HepG2 (cell line): ENCODE results near the gene CHD2. TPM values are rescaled to one million over a fixed set of nuclear protein-coding genes. Genes with fewer than 3 reads are reported as not detected.
A peak's percentile ranks its signal among the peaks of the same experiment; 100 is the strongest.

Source experiments
- ATAC-seq: fragments of 200-7000 bp; cut with Tn5 transposase; 3 replicates; pipeline ENCODE4 v1.9.1; 2020; ENCODE audit warnings: mild to moderate bottlenecking, moderate library complexity
- Bru-seq: library from RNA; stranded (reverse); fragments of 400-500 nt; gene quantifications from one replicate; lab custom pipeline; 2021; lab: Mats Ljungman, UMichigan
- BruChase-seq, 2 experiments: library from RNA; stranded (reverse); fragments of 400-500 nt; gene quantifications; one replicate each; lab custom pipeline; 2021; lab: Mats Ljungman, UMichigan
- BruUV-seq: library from RNA; stranded (reverse); fragments of 400-500 nt; replicated peaks from 2 replicates; lab custom pipeline; 2021; lab: Mats Ljungman, UMichigan
- CTCF ChIA-PET: fragments of 300-600 bp; formaldehyde crosslinking; extraction: SDS; loops from one replicate; lab custom pipeline; 2021; ENCODE audit warnings: low total read pairs, inconsistent platforms, low intra/inter-chr PET ratio; lab: Yijun Ruan, JAX
- POLR2A ChIA-PET: fragments of 350-600 bp; sonication (Branson Sonifier 250); formaldehyde crosslinking; loops from one replicate; lab custom pipeline; 2020; ENCODE audit warnings: antibody characterized with exemption, inconsistent platforms; lab: Yijun Ruan, JAX
- DNase-seq: peaks from one replicate; pipeline ENCODE4 v3.0.0-alpha.2; 2015; ENCODE audit warnings: low spot score
- FAIRE-seq: peaks from 3 replicates; lab custom pipeline; 2011; peaks lifted over from hg19 to GRCh38; lab: Jason Lieb, UNC
- H2AFZ ChIP-seq: one replicate; pipeline ENCODE4 v1.6.1; 2011; ENCODE audit warnings: low read length, inconsistent platforms
- H3K27ac ChIP-seq: fragments of 300-600 bp; 3 replicates; pipeline ENCODE4 v1.8.0; 2011; ENCODE audit warnings: mixed run types, mild to moderate bottlenecking, mixed read lengths, low read length, inconsistent platforms; ENCODE audit not compliant: insufficient read depth; ENCODE audit errors: extremely low read length
- H3K27me3 ChIP-seq, 2 experiments: fragments of 200-600 bp in 1 of 2; 2 replicates in 1 of 2; 3 replicates in 1 of 2; pipeline versions ENCODE4 v1.6.0 to v1.8.0; 2011; ENCODE audit warnings: low read length in 2 of 2, mild to moderate bottlenecking in 2 of 2, moderate library complexity in 2 of 2, inconsistent platforms in 1 of 2; ENCODE audit not compliant: insufficient read depth in 2 of 2, control insufficient read depth in 1 of 2
- H3K36me3 ChIP-seq, 2 experiments: fragments of 200-600 bp in 1 of 2; replicated peaks in 1 of 2; 2 replicates in 1 of 2; 3 replicates in 1 of 2; pipeline versions ENCODE4 v1.5.1 to v1.8.0; 2011; ENCODE audit warnings: low read length in 2 of 2, inconsistent platforms in 1 of 2; ENCODE audit not compliant: insufficient read depth in 2 of 2, control insufficient read depth in 1 of 2
- H3K4me1 ChIP-seq: 2 replicates; pipeline ENCODE4 v1.5.1; 2012; ENCODE audit warnings: low read length, inconsistent platforms; ENCODE audit not compliant: insufficient read depth
- H3K4me2 ChIP-seq: 2 replicates; pipeline ENCODE4 v1.6.0; 2011; ENCODE audit warnings: low read depth, low read length, inconsistent platforms
- H3K4me3 ChIP-seq, 3 experiments: fragments of 200-600 bp in 1 of 3; sonication (generic), shearing (Covaris generic) in 1 of 3; replicated peaks in 1 of 3; 2 replicates each; pipeline ENCODE4 v1.5.1; 2011 to 2016; ENCODE audit warnings: low read length in 3 of 3, inconsistent platforms in 2 of 3, low read depth in 2 of 3, mild to moderate bottlenecking in 2 of 3, control low read depth in 1 of 3, mixed read lengths in 1 of 3; ENCODE audit not compliant: insufficient read depth in 1 of 3
- H3K79me2 ChIP-seq: one replicate; pipeline ENCODE4 v1.6.1; 2011; ENCODE audit warnings: low read length, inconsistent platforms; ENCODE audit not compliant: insufficient read depth
- H3K9ac ChIP-seq: 2 replicates; pipeline ENCODE4 v1.6.0; 2011; ENCODE audit warnings: mild to moderate bottlenecking, low read depth, low read length, inconsistent platforms; ENCODE audit not compliant: insufficient read depth
- H3K9me3 ChIP-seq: 2 replicates; pipeline ENCODE4 v1.5.1; 2012; ENCODE audit warnings: mild to moderate bottlenecking, low read length
- H4K20me1 ChIP-seq: 2 replicates; pipeline ENCODE4 v1.6.0; 2011; ENCODE audit warnings: inconsistent platforms, mild to moderate bottlenecking, low read length, moderate library complexity; ENCODE audit not compliant: insufficient read depth
- GTF3A ChIP-seq: sonication (generic); formaldehyde crosslinking; conservative IDR thresholded peaks from 2 replicates; pipeline ENCODE4 v1.4.0; 2020; ENCODE audit warnings: mild to moderate bottlenecking, missing genetic modification reagents
- NCOA5 ChIP-seq: sonication (generic); formaldehyde crosslinking; IDR thresholded peaks from 2 replicates; pipeline ENCODE4 v1.4.0; 2020; ENCODE audit warnings: missing genetic modification reagents
- SNAPC2 ChIP-seq: sonication (generic); formaldehyde crosslinking; IDR thresholded peaks from 2 replicates; pipeline ENCODE4 v1.8.1; 2022; ENCODE audit warnings: mild to moderate bottlenecking, missing genetic modification reagents
- SNAPC4 ChIP-seq: sonication (generic); formaldehyde crosslinking; IDR thresholded peaks from 2 replicates; pipeline ENCODE4 v1.4.0; 2020; ENCODE audit warnings: mild to moderate bottlenecking, missing genetic modification reagents
- YY1 ChIP-seq: IDR thresholded peaks from 2 replicates; pipeline ENCODE4 v1.6.1; 2011; ENCODE audit warnings: low read length, low read depth, moderate library complexity, mild to moderate bottlenecking; ENCODE audit not compliant: insufficient read depth, insufficient replicate concordance
- ZFP36L2 ChIP-seq: sonication (generic); formaldehyde crosslinking; IDR thresholded peaks from 2 replicates; pipeline ENCODE4 v1.4.0; 2020; ENCODE audit warnings: missing genetic modification reagents
- ZNF326 ChIP-seq: sonication (generic); formaldehyde crosslinking; IDR thresholded peaks from 2 replicates; pipeline ENCODE4 v1.4.0; 2020; ENCODE audit warnings: missing genetic modification reagents, borderline replicate concordance
- ZNF691 ChIP-seq: sonication (generic); formaldehyde crosslinking; IDR thresholded peaks from 2 replicates; pipeline ENCODE4 v1.4.0; 2020; ENCODE audit warnings: missing genetic modification reagents, low read depth, mild to moderate bottlenecking, borderline replicate concordance
- WGBS: methylation state at CpG from one replicate; pipeline ENCODE4 v1.1.6; 2017; ENCODE audit warnings: low lambda C conversion rate; 5-methylcytosine and 5-hydroxymethylcytosine counted together
- in situ Hi-C: cut with HindIII; loops from 2 replicates; pipeline ENCODE4 v1.10.0; 2017; ENCODE audit warnings: low pct_unique_long_range_greater_than_20kb; ENCODE audit not compliant: extremely low pct_ligation_motif_present
- intact Hi-C: fragments of 100-400 bp; cut with micrococcal nuclease; formaldehyde crosslinking; loops from one replicate; pipeline ENCODE4 v1.10.0; 2022; ENCODE audit not compliant: unreplicated experiment
- long read RNA-seq, 2 experiments: library from RNA in 1 of 2; library from polyadenylated mRNA in 1 of 2; stranded (forward) in 1 of 2; unstranded in 1 of 2; transcript quantifications; one replicate each; pipeline ENCODE4 v2.0.0, GENCODE V29; 2019 to 2022
- polyA minus RNA-seq, 3 experiments: library from RNA; depleted of rRNA, polyadenylated mRNA; stranded (reverse); fragments of >200 nt; gene quantifications; 2 replicates each; pipeline ENCODE4 v1.2.3, GENCODE V29; 2011; ENCODE audit warnings: low replicate concordance in 1 of 3
- polyA plus RNA-seq, 8 experiments: library from polyadenylated mRNA; depleted of rRNA in 3 of 8; stranded (reverse) in 7 of 8; unstranded in 1 of 8; fragments of >200 nt; fragmentation: Illumina TruSeq in 4 of 8; extraction: Trizol in 4 of 8; gene quantifications; 2 replicates each; pipeline versions ENCODE4 v1.2.1 to v1.2.3, GENCODE V29; 2011 to 2016; ENCODE audit warnings: low read depth in 4 of 8, missing spikeins in 1 of 8, mixed read lengths in 1 of 8; ENCODE audit not compliant: insufficient read depth in 1 of 8
- total RNA-seq, 5 experiments: library from RNA; depleted of rRNA; stranded (reverse); fragments of >200 nt; fragmentation: Illumina TruSeq; extraction: Trizol; gene quantifications; 2 replicates each; pipeline ENCODE4 v1.2.3, GENCODE V29; 2016; ENCODE audit warnings: low read depth in 1 of 5
- TF ChIP-seq, protein P1 (sequence below): sonication (generic); formaldehyde crosslinking; IDR thresholded peaks from 2 replicates; pipeline ENCODE4 v1.5.0; 2020; ENCODE audit warnings: mild to moderate bottlenecking, missing genetic modification reagents, moderate library complexity

Gene CHD2
- total RNA-seq (2016; rRNA removed; fragmentation: Illumina TruSeq; extraction: Trizol), result 47.3 and 54.1 TPM in 2 replicates
- 130 and 158 TPM in 2 replicates for total RNA-seq (2016; cell fraction: cytosol; rRNA removed; fragmentation: Illumina TruSeq; extraction: Trizol; ENCODE audit: low read depth)
- total RNA-seq (2016; cell fraction: insoluble cytoplasmic fraction; rRNA removed; fragmentation: Illumina TruSeq; extraction: Trizol), result 50.1 and 51.1 TPM in 2 replicates
- total RNA-seq (2016; cell fraction: membrane; rRNA removed; fragmentation: Illumina TruSeq; extraction: Trizol), result 43.6 and 53.4 TPM in 2 replicates
- 176 and 185 TPM in 2 replicates for total RNA-seq (2016; cell fraction: nucleus; rRNA removed; fragmentation: Illumina TruSeq; extraction: Trizol)
- polyA plus RNA-seq (2011; rRNA removed), result 54.0 and 71.7 TPM in 2 replicates
- polyA plus RNA-seq (2011; cell fraction: cytosol; rRNA removed), result 36.6 and 46.4 TPM in 2 replicates
- 160 and 205 TPM in 2 replicates for polyA plus RNA-seq (2011; cell fraction: nucleus; rRNA removed)
- polyA plus RNA-seq (2012), result 51.4 and 60.1 TPM in 2 replicates
- 2.6 and 2.7 TPM in 2 replicates for polyA plus RNA-seq (2016; cell fraction: cytosol; fragmentation: Illumina TruSeq; extraction: Trizol; ENCODE audit: low read depth)
- polyA plus RNA-seq (2016; cell fraction: insoluble cytoplasmic fraction; fragmentation: Illumina TruSeq; extraction: Trizol; ENCODE audit: low read depth), result 33.4 and 39.2 TPM in 2 replicates
- polyA plus RNA-seq (2016; cell fraction: membrane; fragmentation: Illumina TruSeq; extraction: Trizol; ENCODE audit: low read depth), result 5.7 and 7.2 TPM in 2 replicates
- 104 and 120 TPM in 2 replicates for polyA plus RNA-seq (2016; cell fraction: nucleus; fragmentation: Illumina TruSeq; extraction: Trizol; ENCODE audit: insufficient read depth, low read depth)
- 70.2 and 75.7 TPM in 2 replicates for polyA minus RNA-seq (2011; rRNA and poly(A)+ RNA removed; ENCODE audit: low replicate concordance)
- 53.5 and 70.4 TPM in 2 replicates for polyA minus RNA-seq (2011; cell fraction: cytosol; rRNA and poly(A)+ RNA removed)
- 605 and 632 TPM in 2 replicates for polyA minus RNA-seq (2011; cell fraction: nucleus; rRNA and poly(A)+ RNA removed)
- Bru-seq, nascent RNA, result percentile 98 among the genes with signal in this experiment
- BruChase-seq, experiment 1, labeled RNA remaining after a 6-hour chase, result percentile 96 among the genes with signal in this experiment
- BruChase-seq, experiment 2, labeled RNA remaining after a 2-hour chase, result percentile 97 among the genes with signal in this experiment
- long read RNA-seq, experiment 1, partial matches to known transcripts, result 7 of 20 reads
- long read RNA-seq, experiment 1, other reads (novel, unspliced or antisense), result 9 of 20 reads
- long read RNA-seq, experiment 2, partial matches to known transcripts, result 14 of 54 reads
- long read RNA-seq, experiment 2, other reads (novel, unspliced or antisense), result 37 of 54 reads

DNA sequence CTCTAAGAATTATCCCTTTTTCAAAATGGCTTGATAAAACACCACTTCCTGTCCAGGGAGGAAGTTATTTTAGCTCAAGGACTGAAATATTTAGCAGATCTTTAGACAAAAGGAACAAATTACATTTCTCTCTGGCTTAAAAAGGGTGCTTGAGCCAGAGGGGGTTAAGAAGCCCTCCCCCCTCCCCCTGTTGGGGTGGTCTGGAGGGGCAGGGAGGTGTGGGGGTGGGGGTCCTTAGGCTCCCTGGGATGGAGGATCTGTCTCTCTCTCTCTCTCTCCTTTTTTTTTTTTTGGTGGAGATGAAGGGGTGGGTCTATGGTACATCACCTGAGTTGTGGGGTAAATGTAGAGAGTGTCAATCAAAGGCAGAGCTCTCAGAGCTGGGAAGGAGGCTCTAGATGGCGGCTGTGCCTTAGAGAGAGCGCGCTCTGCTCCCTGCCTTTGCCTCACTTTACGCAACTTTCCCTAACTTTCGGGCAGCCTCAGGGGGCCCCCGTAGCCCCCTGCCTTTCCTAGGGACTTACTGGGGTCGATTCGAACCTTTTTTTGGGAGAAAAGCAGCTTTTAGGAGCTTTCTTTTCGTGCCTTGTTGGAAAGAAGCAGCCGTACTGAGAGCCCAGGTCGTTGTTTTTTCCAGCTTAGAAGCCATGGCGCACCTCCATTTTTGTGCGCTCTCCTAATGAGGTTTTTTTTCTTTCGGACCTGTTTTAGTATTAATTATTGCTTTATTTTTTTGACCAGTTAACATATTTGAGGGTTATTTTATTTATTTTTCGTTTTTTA, at the start of gene CHD2:
TSS of gene CHD2 (plus strand) at position 377 of the 783 bp plus-strand sequence. CDS start 914 bp downstream, outside the sequence.
- in situ Hi-C loops, result no loop called here
- H3K79me2 ChIP-seq, result peaks cover 95% of the 10 kb centered on the region
- peak within 1 kb of the TSS; percentile 99 for H3K9ac ChIP-seq
- FAIRE-seq, result peak; percentile 67
- intact Hi-C loops, result loop anchor here (2.0 kb wide), 1 partner anchor 15 kb away; no protein-coding TSS in a partner anchor
- no peaks in the 10 kb centered on the region for H3K9me3 ChIP-seq
- ChIA-PET CTCF (no interaction called here), POLR2A (interaction anchor here (0.7 to 10.5 kb wide), 21 partner anchors 9 to 185 kb away, joined by 3 to 185 read pairs (median 5); no protein-coding TSS in a partner anchor)
- DNase-seq, result peak; percentile 91
- no peak within 1 kb of the TSS for H2AFZ ChIP-seq
- H3K4me3 ChIP-seq, result peak within 1 kb of the TSS; percentile 88 to 89 (median 88)
- peak within 1 kb of the TSS; percentile 100 for H3K27ac ChIP-seq
- peak within 1 kb of the TSS; percentile 95 for H3K4me2 ChIP-seq
- ATAC-seq, result peak; percentile 84
- peaks cover 30% of the 10 kb centered on the region for H4K20me1 ChIP-seq
- no peaks in the 10 kb centered on the region; a peak in 1 of 5 replicates for H3K27me3 ChIP-seq
- H3K4me1 ChIP-seq, result peaks cover 17% of the 10 kb centered on the region
- under 1% methylated on average over 15 of the region's 15 CpGs for WGBS
- peaks cover 1 to 33% of the 10 kb centered on the region in 2 experiments; a peak in 4 of 5 replicates for H3K36me3 ChIP-seq
- no TSS peak for BruUV-seq
- TF ChIP-seq ZNF691 (CRISPR knock-in tag) (no peak), YY1 (peak; percentile 87), ZFP36L2 (CRISPR knock-in tag) (no peak), SNAPC4 (CRISPR knock-in tag) (no peak), SNAPC2 (CRISPR knock-in tag) (no peak), ZNF326 (CRISPR knock-in tag) (no peak), GTF3A (CRISPR knock-in tag) (no peak), NCOA5 (CRISPR knock-in tag) (no peak)
- TF ChIP-seq, protein P1, sequence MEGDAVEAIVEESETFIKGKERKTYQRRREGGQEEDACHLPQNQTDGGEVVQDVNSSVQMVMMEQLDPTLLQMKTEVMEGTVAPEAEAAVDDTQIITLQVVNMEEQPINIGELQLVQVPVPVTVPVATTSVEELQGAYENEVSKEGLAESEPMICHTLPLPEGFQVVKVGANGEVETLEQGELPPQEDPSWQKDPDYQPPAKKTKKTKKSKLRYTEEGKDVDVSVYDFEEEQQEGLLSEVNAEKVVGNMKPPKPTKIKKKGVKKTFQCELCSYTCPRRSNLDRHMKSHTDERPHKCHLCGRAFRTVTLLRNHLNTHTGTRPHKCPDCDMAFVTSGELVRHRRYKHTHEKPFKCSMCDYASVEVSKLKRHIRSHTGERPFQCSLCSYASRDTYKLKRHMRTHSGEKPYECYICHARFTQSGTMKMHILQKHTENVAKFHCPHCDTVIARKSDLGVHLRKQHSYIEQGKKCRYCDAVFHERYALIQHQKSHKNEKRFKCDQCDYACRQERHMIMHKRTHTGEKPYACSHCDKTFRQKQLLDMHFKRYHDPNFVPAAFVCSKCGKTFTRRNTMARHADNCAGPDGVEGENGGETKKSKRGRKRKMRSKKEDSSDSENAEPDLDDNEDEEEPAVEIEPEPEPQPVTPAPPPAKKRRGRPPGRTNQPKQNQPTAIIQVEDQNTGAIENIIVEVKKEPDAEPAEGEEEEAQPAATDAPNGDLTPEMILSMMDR (CRISPR knock-in tag), result peak; percentile 11; the same call in 1 of the 2 replicates
